NCI-H1048 (cell line): Measurements from ENCODE around the gene KIF21A.

Experiments
- DNase-seq: peaks from one replicate; lab custom pipeline; 2025; lab: John Stamatoyannopoulos, UW

The KIF21A gene

DNA sequence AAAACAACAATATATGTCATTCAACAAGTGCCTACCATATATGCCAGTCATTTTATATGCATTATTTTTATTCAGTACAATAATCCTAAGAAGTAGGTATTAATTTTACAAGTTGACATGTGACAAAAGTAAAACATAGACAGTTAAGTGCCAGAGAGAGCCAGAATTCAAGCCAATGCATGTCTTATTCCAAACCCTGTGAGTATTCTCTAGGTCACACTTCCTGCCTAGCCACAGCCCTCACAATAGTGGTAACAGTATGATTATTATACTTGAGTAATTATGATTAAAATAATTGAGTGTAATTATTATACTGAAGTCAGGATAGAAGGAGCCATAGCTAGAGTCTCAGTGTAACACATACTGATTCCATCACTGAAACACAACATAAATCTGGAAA, 52.2 kb downstream of the KIF21A start:
- no peak for DNase-seq

DNA sequence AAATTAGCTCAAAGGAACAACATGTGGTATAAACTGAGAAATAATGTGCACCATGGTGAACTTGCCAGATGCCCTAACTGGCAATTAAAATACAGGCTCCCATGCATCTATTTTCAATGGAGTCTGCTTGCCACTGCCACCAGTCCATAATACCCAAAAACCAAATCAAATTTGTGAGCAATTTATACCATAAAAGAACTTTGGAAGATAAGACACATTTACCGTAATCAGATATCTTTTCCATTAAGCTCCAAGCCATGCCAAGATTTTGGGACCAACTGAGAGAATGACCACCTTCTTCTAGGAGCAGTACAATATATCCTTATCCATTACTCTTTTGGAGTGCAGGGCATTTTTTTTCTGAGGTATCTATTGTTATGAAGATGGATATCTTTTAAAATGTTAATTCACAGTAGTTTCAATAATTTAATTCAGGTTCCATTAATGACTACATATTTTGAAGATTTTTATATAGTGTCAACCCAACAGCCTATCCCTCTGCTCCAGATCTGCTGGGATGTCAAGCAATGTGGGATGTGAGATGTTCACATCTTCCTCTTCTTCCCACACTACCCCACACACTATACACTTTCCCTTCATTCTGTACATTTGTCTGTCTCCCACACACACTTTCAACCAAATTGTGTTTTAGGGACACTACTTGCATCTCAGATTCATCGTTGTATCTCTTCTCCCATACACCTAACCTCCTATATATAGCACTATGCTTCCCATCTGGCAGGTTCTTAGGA, 53.3 kb downstream of the KIF21A start:
- DNase-seq, result no peak

DNA sequence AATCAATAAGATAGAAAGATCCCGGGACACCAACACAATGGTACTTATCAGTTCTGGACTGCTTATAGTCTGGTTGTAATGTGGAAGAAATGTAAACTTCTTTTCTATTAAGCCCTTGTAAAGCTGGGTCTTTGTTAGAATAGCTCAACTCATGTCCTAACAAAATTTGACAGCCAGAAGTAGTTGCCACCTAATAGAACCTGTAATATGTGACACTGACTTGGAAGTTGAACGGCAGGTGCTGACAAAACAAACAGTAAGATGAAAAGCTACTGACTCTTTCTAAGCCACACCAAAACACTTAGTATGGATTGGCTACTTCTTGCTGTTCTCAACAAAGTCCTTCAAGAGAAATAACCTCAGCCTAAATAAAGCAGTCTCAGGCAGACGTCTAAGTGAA, 56.6 kb downstream of the KIF21A start:
- no peak for DNase-seq

DNA sequence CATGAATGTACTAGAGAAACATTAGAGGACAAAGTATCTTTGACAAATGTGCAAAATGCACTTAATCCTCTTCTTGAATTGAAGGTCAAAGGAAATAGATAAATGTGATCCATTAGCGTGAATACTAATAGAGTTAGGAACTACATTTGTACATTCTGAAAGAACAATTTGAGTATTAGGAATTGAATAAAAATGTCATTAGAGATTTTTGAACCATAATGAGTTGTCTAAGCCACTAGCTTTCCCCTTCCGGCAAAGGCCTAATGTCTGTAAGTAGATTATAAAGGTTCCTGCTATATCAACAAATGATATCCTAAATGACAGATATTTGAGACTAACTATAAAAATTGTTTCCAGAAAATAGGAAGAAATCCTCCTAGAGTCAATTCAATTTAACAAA, 59.8 kb downstream of the KIF21A start:
- no peak for DNase-seq

DNA sequence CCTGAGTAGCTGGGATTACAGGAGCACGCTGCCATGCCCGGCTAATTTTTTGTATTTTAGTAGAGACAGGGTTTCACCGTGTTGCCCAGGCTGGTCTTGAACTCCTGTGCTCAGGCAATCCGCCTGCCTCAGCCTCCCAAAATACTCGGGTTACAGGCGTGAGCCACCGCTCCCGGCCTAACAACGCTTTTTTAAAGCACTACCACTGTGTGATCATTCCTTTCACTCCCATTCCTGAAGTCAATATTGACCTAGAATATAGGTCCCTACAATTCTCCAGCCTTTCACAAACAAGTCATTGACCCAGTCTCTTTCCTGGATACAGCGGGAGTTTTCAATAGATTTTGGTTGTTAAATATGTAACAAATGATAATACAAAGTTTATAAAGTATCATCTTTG, 62.8 kb downstream of the KIF21A start:
- DNase-seq, result no peak

DNA sequence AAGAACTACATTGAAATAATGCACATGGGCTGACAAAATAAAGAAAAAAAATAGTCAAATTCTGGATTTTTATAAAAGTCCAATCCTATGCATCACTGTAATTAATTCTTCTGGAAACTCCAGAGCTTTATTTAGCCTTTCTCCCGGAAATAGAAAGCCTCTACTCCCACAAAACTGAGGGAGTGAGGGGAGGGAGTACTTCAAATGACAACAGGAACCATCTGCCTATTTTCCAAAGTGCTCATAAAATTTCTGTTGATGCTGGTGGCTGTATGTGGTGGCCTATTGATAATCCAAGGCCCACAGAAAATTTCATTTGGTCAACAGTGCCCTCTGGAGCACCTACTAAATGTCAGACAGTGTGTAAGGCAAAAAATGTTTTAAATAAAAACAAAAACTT, 64.6 kb downstream of the KIF21A start:
- DNase-seq, result no peak

DNA sequence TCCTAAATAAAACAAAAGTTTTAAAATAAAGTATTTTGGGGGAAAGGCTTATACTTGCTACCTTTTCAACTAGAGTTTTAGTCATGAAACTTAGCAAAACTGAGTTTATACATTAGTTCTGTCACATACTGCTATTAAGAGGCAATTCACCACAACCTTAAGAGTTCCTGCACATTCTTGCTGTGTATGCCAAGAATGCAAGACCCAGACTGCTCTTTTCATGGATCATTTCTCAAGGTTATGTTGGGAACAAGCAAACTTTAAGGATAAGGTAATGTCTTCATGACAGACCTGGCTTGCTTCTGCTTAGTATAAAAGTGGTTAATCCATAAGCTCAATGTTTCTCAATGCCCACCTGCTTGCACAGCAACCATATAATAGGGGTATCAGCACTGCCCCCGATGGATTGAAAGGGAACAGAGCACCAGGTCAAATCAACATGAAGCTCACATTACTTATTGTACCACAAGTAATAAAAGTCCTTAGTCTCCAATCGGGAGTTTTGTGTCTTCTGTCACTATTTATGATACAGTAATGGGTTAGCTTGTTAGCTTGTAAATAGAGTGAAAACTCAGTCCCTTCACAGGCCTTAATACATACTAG, 67.6 kb downstream of the KIF21A start:
- no peak for DNase-seq

DNA sequence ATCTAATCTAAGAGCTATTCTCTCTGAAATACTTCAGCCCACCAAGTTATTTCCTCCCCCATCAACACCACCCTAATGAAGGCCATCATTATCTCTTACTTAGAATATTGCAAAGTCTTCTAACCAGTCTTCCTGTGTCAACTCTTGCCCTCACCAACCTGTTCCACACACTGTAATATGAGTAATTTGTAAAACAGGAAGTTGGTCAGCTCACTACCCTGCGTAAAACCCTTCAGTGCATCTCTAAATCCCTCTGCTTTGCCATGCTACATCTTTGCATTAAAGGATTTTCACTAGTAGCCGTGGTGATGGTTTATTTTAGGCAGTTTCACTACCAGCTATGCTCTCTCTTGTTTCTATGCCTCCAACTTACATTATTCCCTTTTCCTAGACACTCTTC, 70.0 kb downstream of the KIF21A start:
- DNase-seq, result no peak

DNA sequence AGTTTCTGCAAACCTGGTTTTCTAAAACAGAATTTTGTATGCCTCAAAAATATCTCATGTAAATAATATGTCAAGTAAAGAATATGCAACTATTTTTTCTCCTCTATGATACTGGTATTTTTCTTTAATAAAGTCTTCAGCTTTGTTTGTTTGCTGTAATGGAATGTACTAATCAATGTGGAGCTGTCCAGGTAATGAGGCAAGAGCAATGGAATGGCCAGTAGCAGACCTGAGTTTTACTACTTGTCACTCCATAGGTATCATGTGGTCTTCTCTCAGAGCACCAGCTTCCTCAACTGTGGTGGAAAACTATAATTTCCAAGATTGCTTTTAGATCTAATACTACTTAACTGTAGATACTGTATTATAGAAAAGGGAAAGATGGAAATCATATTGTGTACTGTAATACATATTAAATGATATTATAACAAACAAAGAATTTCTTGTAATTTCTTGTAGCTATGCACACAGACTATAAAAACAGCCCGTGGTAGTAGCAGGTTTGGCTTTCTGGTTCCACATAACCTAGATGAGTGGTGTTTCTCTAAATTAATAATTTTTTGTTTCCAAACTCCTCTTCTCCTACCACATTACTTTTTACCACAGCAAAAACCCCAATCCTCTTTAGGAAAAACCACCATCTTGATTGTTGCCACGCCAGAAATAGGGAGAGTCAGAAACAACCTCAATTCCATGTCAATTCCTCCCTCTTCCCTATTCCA, 70.6 kb downstream of the KIF21A start:
- no peak for DNase-seq

DNA sequence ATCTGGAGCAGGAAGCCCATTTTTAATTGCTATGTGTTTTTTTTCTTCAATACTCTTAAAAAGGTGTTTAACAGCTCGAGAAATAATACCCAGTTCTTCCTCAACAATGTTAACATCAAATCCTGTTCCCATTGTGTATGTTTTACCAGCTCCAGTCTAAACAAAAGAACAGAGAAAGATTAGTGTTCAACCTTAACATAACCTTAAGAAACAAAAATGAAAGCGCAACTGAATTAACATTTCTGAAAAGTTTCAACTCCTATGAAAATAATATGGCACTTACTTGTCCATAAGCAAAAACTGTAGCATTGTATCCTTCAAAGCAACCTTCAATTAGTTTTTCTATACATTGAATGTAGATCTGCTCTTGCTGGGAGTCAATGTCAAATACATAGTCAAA, 73.2 kb downstream of the KIF21A start:
- DNase-seq, result no peak

DNA sequence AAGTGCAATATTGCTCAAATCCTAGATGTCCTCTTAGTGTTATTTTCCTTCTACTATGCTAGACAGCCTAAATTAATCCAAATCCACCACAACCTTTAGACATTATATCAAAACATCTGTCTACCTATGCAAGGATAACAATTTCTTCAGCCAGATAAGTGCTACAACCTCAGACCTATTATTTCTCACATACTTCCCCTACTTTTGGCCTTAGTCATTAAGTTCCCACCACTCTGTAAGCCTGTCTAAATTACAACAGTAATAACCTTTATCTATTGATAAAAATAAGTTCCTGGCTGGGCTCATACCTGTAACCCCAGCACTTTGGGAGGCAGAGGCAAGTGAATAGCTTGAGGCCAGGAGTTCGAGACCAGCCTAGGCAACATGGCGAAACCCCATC, 74.0 kb downstream of the KIF21A start:
- no peak for DNase-seq

DNA sequence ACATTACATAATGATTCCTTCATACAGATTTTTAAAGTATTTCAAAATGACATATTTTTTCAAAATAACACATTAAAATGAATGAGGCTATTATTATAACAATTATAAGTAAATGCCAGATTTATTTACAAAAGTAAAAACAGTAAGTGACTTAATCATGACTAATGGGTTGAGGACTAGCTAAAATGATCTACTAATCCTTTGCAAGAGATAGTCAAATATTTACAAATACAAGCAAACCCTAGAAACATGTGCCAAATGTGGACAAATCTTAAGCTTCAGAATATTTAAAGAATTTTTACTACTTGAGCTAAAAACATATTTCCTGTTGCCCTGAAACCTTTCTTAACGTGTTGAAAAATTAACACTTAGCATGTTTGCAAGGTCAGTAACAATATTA, 74.8 kb downstream of the KIF21A start:
- DNase-seq, result no peak

DNA sequence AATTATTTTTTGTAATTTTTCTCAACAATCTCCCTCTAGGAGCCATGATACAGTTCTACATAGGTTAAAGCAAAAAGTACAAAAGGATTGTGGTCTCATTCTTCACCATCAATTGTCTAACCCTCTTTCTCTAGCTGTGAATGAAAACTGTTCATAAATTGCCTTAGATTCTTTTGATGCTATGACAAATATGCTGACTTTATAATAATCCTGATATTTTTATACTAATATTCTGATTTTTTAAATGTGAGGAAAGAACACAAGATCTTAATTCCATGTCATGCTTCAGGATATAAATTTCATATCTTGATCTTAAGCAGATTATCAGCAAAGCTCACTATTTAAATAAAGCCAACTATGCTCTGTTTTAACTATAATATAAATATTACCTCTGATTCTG, 75.4 kb downstream of the KIF21A start:
- no peak for DNase-seq

DNA sequence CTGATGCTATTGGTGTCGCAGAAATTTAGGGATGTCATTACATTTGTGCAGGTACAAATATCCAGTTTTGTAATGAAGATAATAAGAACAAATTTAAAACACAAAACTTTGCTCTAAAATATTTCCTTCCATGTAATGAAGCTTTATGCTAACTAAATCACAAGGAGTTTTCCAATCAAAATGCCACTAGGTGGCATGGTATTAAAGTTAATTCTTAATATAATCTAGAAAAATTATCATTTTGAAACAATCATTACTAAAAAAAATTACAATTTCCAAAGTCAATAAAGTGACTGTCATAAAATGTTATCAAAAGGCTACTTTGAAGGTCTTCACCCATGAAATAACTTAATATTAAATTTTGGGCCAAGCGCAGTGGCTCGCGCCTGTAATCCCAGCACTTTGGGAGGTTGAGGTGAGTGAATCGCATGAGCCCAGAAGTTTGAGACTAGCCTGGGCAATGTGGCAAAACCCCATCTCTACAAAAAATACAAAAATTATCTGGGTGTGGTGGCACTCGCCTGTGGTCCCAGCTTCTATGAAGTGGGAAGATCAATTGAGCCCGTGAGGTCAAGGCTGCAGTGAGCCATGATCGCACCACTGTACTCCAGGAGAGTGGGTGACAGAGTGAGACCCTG, 77.4 kb downstream of the KIF21A start:
- no peak for DNase-seq

DNA sequence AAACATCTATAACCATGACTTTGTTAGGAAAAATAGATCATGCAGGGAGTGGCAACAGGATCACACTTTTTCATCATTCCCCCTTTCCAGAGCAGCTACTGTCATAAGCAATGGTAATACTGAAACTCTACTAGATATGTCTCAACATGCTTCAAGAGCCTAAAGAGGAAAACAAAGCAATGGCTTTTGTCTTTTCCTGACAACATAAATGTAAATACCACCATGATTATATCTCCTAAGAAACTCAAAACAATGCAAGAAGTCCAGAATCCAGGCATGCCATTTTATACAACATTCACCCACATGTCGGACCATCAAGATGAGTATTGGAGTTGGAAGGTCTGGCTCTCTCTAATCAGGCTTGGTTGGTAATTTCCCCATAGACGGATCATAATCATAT, 78.7 kb downstream of the KIF21A start:
- DNase-seq, result no peak

DNA sequence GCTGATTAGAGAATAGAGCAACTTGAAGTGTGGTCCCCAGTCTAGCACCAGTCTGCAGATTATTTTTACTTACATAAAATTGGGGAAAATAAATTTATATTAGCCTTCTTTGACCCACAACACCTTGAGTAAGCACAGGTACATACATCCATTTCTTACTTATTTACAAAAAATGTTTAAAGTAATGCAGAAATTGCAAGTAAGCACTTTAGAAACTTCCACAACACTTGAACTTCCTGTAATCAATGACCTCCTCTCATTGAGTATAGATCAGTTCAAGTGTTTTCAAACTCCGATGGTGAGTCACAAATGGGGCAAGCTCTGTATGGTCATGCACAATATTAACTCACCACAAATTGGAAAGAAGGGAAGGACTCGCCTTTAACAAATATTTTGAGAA, 83.3 kb downstream of the KIF21A start:
- DNase-seq, result no peak

DNA sequence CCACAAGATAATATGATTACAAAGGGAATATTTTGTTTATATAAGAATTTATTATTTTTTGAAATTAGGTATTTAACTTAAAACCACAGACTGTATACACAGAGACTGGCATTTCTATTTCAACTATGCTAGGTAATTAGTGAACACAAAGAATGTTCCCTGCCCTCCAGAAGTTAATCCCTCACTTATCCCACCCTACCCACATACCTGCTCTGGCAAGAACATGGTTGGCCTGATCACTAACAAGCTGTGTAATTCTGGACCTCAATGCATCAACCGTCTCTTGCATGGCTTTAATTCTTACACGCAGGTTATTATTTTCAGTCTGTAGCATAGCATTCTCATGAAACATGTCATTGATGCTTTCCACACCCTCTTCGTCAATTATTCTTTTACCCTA, 85.9 kb downstream of the KIF21A start:
- no peak for DNase-seq

DNA sequence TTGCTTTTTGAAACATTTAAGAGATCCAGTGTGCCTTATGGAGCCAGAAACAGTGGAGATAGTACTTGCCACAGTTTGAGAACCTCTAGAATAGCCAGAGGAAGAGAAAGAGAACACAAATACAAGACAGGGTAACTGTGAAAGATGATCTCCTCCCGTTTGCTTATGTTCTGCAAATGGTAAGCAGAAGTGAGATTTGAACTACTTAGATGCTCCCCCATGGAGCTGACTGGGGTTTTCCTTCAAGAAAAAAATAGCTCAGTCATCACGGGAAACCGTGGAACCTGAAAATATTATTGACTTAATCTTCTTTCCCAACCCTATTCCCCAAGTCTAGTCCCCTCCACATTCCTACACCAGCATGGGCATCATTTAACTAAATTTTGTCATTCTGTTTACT, 87.1 kb downstream of the KIF21A start:
- DNase-seq, result no peak

DNA sequence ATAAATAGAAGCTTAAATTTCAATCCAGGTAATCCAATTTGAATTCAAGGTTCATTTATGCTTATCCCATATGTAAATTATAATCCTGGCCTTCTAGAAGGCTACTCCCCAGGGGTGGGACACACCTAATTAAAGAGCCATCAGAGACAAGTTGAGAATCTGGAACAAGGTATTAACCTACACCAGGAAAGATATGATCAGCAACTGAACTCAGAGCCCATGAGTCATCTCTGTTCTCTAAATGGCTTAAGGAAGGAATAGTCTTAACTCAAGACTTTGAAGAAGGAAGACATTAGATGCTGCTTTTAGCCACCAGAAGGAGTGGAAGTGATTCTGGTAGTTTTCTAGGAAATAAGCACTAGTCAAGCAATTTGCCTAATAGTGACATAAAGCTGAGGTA, 88.0 kb downstream of the KIF21A start:
- no peak for DNase-seq

DNA sequence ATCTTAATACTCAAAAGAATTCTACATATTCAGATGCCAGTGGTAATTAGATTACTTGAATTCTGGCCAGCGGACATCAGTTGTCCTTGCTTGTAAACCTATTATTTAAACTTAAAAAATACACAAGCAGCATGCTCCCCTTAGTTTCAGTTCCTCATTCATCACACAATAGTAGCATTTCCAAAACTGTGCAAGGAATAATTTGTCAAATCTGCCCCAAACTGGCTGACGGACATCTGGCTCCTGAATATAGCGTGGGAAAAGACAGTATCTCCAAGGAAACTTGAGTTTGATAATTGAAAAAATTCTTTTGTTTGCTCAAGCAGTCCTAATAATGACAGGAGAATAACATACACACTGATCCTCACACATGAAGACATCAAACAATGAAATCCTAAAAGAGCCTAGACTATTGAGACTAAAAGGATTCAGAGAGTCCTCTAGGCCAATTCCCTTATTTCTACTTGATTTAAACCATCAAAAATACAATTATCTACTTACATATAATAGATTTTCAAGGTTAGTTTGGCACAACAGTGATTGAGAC, 90.4 kb downstream of the KIF21A start:
- DNase-seq, result no peak

DNA sequence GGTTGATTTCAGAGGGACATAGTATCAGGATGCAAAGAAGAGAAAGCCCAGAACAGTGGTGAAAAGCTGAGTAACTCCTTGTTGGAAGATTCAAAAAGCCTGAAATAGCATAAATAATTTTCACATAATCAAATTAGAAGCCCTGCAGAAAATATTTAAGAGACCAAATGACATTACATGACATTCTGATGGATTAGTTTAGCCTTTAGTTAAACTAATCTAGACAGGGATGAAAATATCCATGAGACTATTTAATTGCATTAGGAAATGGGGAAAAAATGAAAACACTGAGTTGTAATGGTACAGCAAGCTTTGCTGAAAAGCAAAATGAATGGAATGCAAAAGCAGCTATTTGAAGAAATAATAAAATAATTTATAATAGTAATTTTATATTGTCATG, 91.8 kb downstream of the KIF21A start:
- no peak for DNase-seq

DNA sequence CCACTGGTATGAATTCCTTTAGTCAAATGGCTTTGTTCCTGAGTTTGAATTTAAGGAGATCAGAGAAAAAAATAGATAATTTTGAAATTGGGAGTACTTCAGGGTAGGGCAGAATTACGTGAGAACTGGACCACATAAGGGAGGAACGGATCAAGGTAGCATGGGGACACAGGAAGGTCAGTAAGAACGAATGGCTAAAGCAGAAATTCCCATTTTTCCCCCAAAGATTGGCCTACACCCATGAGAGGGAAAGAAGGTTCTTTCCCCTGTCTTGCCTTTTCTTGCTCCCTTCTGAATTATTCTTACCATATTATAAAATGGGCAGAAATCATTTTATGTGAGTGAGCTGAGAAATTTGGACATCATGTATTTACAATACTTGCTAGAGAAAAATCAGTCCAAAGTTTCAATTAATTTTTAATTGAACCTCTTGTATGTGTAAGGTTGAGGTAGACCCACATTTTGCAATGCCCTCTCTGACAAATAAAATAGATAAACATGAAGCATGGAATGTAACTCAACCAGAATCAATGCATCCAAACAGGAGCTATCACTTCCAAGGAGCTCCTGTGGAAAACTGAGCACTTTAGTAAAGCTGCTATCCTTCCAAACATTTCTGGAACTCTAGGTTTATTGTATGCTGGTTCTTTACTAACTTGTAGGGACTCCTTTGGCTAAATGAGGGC, 93.8 kb downstream of the KIF21A start:
- DNase-seq, result no peak
